ENCODE results near the gene CS.

DNA sequence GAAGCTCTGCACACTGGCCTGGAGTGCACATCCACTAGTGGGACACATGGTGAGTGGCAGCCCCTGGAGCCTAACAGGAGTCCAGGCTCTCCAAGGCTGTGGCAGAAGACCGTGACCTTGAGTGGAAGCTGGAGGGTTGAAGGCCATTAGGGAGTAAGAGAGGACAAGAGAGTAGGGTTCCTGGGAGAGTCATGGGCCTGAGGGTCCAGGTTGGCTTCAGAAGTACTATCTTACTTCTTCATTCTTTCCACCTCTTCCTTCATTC is 39.0 kb upstream of the CS start:
- TF ChIP-seq, protein P1, sequence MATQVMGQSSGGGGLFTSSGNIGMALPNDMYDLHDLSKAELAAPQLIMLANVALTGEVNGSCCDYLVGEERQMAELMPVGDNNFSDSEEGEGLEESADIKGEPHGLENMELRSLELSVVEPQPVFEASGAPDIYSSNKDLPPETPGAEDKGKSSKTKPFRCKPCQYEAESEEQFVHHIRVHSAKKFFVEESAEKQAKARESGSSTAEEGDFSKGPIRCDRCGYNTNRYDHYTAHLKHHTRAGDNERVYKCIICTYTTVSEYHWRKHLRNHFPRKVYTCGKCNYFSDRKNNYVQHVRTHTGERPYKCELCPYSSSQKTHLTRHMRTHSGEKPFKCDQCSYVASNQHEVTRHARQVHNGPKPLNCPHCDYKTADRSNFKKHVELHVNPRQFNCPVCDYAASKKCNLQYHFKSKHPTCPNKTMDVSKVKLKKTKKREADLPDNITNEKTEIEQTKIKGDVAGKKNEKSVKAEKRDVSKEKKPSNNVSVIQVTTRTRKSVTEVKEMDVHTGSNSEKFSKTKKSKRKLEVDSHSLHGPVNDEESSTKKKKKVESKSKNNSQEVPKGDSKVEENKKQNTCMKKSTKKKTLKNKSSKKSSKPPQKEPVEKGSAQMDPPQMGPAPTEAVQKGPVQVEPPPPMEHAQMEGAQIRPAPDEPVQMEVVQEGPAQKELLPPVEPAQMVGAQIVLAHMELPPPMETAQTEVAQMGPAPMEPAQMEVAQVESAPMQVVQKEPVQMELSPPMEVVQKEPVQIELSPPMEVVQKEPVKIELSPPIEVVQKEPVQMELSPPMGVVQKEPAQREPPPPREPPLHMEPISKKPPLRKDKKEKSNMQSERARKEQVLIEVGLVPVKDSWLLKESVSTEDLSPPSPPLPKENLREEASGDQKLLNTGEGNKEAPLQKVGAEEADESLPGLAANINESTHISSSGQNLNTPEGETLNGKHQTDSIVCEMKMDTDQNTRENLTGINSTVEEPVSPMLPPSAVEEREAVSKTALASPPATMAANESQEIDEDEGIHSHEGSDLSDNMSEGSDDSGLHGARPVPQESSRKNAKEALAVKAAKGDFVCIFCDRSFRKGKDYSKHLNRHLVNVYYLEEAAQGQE (IDR thresholded peaks at IDR 0.05; ENCODE audit: low read depth): no peak
- TF ChIP-seq YY1 (IDR thresholded peaks at IDR 0.05; ENCODE audit: low read depth) (no peak), EP300 (IDR thresholded peaks at IDR 0.05; ENCODE audit: borderline replicate concordance) (no peak), RAD21 (IDR thresholded peaks at IDR 0.05; ENCODE audit: low read depth) (no peak), TCF12 (IDR thresholded peaks at IDR 0.05; ENCODE audit: low read depth) (no peak), CEBPB (IDR thresholded peaks at IDR 0.05) (no peak), TAF1 (IDR thresholded peaks at IDR 0.05; ENCODE audit: low read depth) (no peak), TEAD4 (IDR thresholded peaks at IDR 0.05) (no peak), NFIC (IDR thresholded peaks at IDR 0.05) (no peak)
- TF ChIP-seq, protein P2, sequence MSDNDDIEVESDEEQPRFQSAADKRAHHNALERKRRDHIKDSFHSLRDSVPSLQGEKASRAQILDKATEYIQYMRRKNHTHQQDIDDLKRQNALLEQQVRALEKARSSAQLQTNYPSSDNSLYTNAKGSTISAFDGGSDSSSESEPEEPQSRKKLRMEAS (IDR thresholded peaks at IDR 0.05): no peak

All from Ishikawa (cell line).